ENCODE measurements around the gene AKAP6.
"Not testable (repeated sequence)": the region's sequence is repeated elsewhere in the genome, so short reads cannot be mapped to it uniquely, and the experiment has no call there.

The AKAP6 gene

GRCh38 chr14:32774214-32774613 lies 445.1 kb downstream of the AKAP6 start:
- no peak for DNase-seq

GRCh38 chr14:32779840-32780239 lies 450.7 kb downstream of the AKAP6 start:
- DNase-seq: no peak

DNA sequence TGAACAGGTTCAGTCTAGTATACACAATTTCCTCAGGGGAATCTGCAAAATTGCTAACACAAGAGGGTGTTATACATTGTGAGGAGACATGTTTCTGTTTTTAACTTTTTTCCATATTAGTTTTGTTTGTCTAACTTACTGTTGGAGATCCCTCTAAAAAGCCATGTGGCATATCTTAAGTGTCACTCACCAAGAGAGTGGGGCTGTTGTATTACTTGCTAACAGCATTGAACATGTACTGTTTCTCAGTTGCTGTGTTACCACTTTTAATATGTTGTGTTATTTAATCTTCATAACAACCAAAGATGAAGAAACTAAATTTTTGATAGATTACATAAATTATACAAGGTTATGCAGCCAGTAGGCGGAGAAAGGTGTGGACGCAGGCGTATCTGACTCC lies 455.3 kb downstream of the AKAP6 start:
- no peak for DNase-seq

- no peak for DNase-seq
These were observed 456.5 kb downstream of the AKAP6 start for GRCh38 chr14:32785585-32785984.

DNA sequence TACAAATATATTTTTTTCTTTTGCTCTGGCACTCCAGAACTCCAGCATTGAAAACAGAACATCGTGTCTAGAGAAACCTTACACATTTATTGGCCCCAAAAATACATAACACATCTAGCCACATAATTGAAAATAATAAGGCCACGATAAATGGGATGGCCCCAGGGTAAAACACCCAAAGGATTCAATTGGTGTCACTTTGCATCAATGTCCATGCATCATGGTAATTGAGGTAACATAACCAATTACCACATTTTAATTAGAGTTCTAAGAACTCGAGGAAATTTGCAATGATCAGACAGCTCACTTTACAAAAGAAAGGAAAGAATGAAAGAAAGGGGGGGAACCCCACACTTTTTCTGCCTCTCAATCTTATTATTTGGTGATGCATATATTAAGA lies 457.8 kb downstream of the AKAP6 start:
- DNase-seq: no peak

- not testable (repeated sequence) for DNase-seq
These were observed 463.9 kb downstream of the AKAP6 start for GRCh38 chr14:32793033-32793432.

- no peak for DNase-seq
These were observed 471.2 kb downstream of the AKAP6 start for GRCh38 chr14:32800320-32800719.

DNA sequence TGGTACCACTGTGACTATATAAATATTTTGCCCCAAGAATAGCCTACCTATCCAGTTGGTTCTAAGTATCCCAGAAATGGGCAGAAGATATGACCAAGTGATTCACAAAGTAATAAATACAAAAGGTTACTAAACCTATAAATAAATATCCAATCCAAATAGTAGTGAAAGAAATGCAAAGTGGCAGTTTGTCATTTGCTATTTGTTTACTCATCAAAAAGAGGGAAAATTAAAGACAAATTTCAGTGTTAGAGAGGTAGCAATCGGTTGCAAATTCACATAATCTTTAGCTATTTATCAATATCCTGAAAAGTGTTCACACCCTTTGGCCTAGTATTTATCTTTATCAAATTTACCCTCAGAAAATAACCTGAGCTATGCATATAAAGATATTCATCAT lies 473.2 kb downstream of the AKAP6 start:
- DNase-seq: no peak

- no peak for DNase-seq
These were observed 476.9 kb downstream of the AKAP6 start for GRCh38 chr14:32805979-32806378.

DNA sequence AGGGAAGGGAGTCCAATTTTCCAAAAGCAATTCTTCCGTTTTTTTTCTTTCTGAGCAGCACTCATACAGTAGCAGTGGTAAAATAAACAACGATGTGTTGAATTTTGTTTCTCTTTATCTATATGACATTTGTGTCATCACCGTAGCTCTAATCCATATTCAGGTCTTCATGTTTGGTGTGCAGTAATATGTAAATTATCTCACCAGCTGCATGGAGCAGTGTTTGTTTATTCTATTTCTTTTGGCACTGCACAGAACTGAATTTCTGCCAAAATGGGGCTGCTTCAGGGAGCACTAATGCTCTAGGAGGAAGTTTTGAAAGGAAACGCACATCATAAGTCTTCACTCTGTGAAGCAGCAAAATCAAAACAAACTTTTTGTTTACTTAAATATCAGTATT lies 479.5 kb downstream of the AKAP6 start:
- no peak for DNase-seq

DNA sequence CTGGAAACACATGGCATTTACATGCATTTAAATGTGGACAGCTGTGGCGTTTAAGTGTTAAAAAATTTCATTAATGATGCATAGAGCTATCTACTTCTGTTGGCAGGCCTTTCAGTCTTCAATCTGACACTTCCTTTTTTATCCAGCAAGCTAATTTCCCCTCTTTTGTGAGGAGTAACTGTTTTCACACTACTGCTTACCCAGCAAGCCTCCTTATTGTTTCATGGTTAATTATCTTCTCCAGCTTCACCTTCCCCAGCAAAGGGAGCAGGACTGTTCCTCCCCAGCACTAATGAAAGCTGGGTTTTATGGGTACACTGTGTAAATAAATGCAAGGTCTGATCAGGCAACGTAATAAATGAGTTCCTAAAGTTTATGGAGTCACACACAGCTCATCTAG lies 480.2 kb downstream of the AKAP6 start:
- no peak for DNase-seq

- no peak for DNase-seq
These were observed 484.3 kb downstream of the AKAP6 start for GRCh38 chr14:32813401-32813800.

DNA sequence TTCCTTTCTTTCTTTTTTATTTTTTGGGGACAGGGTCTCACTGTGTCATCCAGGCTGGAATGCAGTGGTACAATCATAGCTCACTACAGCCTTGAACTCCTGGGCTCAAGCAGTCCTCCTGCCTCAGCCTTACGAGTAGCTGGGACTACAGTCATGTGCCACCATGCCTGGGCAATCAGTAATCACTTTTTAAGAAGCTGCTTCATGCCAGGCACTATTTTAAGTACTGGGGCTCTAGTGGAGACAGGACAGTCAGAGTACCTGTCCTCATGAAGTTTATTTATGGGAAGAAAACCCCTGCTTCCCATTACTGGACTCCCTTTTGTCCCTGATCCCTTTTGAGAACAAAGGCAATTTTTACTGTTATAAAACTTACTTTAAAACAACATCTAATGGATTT lies 485.6 kb downstream of the AKAP6 start:
- no peak for DNase-seq

- no peak for DNase-seq
These were observed 487.5 kb downstream of the AKAP6 start for GRCh38 chr14:32816588-32816987.

DNA sequence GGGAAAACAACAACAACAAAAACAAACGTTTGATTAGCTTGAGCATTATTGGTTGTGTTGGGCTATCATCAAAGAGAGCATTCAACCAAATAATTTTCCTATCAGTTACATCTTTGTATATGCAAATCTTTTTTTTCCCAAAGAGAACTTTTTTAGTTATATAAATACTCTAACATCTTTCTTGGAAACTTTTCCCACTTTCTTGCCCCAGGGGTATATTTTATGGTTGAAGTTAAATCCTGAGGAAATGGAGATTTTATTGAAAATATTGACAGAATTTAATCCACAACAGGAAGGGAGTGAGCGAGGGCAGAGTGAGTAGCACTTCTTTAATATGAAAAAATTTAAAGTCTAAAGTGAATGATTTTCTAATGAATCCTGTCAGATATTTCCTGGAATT lies 488.7 kb downstream of the AKAP6 start:
- no peak for DNase-seq

DNA sequence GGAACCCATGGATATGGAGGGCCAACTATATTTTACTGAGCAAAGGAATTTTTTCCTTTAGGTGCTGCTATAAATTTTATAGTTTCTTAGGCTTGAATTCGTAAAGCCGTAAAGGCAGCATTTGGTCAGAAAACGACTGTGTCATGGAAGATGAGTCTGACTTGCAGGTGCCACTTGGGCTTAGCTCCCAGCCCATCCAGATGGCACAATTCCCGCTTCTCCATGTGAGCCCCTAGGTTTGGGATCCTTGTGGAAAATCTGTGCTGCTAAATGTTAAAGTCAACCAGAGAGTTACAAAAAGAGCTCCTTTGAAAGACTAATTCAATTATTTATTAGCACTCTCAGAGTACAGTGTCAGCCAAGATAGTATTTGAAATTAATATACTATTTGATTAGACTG lies 489.5 kb downstream of the AKAP6 start:
- no peak for DNase-seq

DNA sequence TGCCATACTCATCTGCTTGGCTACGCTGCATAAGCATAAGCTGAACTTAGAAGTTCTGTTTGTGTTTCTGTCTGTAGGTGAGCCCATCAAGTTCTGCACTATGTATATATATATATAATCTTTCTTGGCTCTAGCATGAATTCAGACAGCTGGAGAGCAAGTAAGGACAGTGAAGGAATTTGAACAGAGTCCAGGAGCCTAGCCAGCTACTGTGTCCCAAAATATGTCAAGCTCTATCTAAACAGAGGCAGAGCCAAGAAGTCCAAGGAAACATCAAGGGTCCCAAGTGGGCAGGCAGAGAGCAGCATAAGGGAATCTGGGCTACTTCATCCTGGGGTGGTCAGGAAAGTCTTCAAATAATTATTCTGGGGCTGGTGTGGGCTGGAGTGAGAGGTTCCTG lies 491.1 kb downstream of the AKAP6 start:
- DNase-seq: no peak

DNA sequence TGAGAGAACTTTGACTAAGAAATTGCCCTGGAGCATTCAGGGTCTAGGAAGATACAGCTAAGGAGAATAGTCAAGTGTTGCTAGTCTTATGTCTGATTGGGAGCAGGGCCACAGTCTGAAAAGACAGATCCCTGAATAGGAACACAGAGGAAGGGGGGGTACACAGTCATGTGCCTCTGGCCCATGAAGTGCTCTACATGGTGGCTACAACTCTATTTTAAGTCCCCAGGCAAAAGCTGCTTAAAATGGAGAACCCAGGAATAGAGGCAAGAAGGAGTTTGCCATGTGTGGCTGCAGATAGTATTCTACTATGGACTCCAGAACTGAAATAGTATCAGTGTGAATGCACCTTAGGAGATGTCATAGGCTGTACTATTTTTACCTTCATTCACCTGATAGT lies 491.6 kb downstream of the AKAP6 start:
- no peak for DNase-seq

DNA sequence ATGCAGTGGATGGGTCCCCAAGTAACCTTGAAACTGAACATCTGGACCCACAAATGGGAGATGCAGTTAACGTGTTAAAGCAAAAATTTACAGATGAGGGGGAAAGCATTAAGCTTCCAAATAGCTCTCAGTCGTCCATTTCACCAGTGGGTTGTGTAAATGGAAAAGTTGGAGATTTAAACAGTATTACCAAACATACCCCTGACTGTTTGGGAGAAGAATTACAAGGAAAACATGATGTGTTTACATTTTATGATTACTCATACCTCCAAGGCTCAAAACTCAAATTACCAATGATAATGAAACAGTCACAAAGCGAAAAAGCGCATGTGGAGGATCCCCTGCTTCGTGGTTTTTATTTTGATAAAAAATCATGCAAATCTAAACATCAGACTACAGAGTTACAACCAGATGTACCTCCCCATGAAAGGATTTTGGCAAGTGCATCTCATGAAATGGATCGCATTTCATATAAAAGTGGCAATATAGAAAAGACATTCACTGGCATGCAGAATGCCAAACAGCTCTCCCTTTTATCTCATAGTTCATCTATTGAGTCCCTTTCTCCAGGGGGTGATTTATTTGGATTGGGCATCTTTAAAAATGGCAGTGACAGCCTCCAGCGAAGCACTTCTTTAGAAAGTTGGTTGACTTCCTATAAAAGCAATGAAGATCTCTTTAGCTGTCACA lies 493.0 kb downstream of the AKAP6 start:
- DNase-seq: no peak

- no peak for DNase-seq
These were observed 494.6 kb downstream of the AKAP6 start for GRCh38 chr14:32823706-32824105.

- no peak for DNase-seq
These were observed 495.1 kb downstream of the AKAP6 start for GRCh38 chr14:32824195-32824594.

- DNase-seq: no peak
These were observed 496.0 kb downstream of the AKAP6 start for GRCh38 chr14:32825058-32825457.

GRCh38 chr14:32826404-32827082 lies 497.4 kb downstream of the AKAP6 start:
- DNase-seq: peak; percentile 57

GRCh38 chr14:32827514-32827913 lies 498.4 kb downstream of the AKAP6 start:
- DNase-seq: no peak

DNA sequence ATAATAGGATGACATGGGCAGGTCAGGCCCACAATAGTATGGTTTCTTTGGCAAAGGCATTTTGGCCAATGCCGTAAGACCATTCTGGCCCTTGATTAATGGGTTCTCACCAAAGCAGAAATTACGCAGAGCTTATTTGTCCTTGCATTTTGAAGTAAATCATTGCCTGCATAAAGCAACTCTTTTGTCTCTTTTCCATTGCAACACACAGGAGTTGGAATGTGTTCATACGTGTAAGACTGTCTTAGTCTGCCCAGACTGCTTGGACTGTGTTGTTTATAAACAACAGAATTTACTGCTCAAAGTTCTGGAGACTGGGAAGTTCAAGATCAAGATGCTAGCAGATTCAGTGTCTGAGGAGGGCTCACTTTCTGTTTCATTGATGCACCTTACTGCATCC lies 506.8 kb downstream of the AKAP6 start:
- DNase-seq: no peak

Data from islet precursor cell (in vitro differentiated cells).